ENCODE results near the gene DPP7.

DNA sequence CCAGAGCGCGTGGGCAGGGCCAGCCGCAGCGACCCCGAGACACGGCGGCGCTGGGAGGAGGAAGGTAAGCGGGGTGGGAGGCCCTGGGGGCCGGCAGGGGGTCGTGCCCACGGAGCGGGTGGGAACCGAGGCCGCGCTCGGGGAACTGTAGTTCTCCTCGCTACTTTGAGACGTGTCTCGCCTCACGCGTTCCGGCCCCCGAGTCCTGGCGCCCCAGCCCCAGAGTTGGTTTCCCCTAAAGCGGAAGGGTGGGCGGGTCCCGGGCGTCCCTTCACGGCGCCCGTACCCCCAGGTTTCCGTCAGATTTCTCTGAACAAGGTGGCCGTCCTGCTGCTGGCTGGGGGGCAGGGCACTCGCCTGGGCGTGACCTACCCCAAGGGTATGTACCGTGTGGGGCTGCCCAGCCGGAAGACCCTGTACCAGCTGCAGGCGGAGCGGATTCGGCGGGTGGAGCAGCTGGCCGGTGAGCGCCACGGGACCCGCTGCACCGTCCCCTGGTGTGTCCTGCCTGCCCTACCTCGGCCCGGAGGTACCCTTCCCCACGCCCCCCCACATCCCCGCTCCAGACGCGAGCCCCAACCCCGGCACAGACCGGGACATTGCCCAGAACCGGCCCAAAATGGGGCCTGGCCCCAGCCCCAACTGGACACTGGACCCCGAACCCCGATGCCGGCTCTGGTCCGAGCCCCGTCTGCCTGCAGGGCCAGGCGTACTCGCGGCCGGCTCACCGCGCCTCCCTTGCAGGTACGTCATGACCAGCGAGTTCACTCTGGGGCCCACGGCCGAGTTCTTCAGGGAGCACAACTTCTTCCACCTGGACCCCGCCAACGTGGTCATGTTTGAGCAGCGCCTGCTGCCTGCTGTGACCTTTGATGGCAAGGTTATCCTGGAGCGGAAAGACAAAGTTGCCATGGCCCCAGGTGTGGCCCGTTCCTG lies 36.5 kb downstream of the DPP7 start:
- TF ChIP-seq CTCF (IDR thresholded peaks at IDR 0.05) (no peak), POLR2A (IDR thresholded peaks at IDR 0.05) (no peak)
